Activated T-cell treated with anti-CD3 and anti-CD28 coated beads for 48 hours (primary cell): ENCODE results near the gene AK5.

ENCODE experiments used
- DNase-seq: peaks from one replicate; pipeline ENCODE4 v3.0.0-alpha.2; 2020; ENCODE audit warnings: low read depth

Gene AK5

DNA sequence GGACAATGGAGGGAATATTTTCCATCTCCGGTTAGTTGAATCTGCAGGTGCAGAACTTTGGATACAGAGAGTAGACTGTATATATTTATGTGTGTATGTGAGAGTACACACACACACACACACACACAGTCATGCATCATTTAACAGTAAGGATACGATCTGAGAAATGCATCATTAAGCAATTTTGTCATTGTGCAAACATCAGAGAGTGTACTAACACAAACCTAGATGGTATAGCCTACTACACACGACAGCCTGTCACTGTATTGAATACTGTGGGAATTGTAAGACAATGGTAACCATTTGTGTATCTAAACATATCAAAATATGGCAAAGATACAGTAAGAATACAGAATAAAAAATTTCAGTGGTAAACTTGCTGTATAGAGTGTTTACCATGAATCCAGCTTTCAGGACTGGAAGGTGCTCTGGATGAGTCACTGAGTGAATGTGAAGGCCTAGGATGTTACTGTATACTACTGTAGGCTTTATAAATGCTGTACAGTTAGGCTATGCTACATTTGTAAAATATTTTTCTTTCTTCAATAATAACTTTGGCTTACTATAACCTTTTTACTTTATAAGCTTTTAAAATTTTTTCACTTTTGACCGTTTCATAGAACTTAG, 262.1 kb downstream of the AK5 start:
- DNase-seq = no peak

DNA sequence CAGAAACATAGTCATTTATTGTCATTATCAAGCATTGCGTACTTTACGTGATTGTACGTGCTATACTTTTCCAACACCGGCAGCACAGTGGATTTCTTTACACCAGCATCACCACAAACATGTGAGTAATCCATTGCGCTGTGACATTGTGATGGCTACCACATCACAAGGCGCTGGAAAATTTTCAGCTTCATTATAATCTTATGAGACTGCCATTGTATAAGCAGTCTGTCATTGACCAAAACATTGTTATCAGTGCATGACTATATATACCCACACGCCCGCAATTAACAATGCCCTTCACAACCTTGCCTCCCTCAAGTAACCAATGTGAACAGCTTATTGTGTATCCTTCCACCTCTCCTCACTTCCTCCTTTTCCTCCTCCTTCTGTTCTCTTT, 263.0 kb downstream of the AK5 start:
- DNase-seq = no peak

DNA sequence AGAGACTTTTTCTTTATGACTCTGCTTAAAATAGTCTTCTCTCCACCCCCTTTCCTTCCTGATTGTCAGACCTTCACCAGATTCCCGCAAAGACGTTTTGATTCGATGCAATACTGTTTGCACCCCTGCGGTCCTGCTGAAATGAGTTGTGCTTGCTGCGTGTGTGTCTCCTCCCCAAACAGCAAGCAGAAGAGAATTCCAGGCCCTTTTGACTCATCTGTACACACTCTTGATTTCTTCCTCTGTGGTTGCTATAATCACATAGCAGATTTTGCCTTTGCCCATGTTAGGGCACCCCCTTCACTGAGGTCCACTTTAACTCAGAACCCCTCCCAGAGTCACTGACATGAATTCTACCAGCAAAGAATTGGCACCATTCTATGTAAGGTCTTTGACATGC, 264.2 kb downstream of the AK5 start:
- DNase-seq = no peak

DNA sequence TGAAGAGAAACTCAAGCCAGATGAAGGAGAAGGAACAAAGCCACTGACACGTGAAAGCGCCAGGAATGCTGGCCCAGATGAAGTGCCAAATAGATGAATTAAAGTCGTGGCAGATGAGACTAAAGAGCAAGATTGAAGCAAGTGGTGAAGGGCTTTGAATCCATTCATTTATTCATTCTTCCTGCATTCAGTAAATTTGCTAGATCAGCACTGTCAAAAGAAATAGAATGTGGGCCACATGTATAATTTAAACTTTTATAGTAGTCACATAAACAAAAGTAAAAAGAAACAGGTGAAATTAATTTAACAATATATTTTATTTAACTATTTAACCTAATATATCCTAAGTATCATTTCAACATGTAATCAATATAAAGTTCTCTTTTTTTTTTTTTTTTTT, 265.1 kb downstream of the AK5 start:
- DNase-seq = no peak

DNA sequence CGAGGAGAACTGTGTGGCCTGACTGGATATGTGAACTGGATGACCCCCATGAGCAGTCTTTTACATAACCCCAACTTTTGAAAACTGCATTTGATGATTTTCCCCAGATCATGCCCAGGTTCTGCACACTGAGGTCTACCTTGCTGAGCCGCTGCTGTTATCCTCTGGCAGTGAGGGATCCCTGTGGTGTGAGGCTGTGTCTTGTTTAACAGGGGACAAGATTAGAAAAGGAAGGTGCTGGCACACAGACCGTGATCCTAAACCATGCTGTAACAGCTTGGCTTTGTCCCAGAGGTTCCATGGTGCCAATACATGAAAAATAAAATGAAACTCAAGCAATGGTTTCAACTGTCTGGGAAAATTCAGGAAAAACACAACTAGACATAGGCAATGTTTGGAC, 266.5 kb downstream of the AK5 start:
- DNase-seq = no peak

DNA sequence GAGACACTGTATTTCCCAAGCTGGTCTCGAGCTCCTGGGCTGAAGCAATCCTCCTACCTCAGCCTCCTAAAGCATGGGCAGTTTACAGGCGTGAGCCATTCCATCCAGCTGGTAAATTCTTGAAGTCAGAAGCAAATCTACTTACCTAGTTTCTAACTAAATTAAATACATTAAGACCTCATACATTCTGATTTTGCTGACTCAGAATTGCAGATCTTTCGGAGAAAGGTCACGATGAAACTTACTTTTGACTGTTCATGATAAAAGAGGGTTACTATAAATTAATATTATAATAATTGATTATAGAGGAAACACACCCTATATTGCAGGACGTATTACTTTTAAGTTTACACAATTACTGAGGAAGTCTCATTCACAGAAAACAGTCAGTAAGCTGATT, 268.3 kb downstream of the AK5 start:
- no peak for DNase-seq

DNA sequence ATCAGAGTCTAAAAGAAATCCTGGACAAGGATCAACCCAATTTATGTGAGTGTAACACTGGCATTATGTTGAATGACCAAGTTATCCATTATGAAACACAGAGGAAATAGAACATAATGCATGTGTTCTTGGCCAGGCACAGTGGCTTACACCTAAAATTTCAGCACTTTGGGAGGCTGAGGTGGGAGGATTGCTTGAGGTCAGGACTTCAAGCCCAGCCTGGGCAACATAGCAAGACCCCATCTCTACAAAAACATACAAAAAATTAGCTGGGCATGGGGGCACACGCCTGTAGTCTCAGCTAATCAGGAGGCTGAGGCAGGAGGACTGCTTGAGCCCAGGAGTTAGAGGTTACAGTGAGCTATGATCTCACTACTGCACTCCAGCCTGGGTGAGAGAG, 270.8 kb downstream of the AK5 start:
- no peak for DNase-seq

DNA sequence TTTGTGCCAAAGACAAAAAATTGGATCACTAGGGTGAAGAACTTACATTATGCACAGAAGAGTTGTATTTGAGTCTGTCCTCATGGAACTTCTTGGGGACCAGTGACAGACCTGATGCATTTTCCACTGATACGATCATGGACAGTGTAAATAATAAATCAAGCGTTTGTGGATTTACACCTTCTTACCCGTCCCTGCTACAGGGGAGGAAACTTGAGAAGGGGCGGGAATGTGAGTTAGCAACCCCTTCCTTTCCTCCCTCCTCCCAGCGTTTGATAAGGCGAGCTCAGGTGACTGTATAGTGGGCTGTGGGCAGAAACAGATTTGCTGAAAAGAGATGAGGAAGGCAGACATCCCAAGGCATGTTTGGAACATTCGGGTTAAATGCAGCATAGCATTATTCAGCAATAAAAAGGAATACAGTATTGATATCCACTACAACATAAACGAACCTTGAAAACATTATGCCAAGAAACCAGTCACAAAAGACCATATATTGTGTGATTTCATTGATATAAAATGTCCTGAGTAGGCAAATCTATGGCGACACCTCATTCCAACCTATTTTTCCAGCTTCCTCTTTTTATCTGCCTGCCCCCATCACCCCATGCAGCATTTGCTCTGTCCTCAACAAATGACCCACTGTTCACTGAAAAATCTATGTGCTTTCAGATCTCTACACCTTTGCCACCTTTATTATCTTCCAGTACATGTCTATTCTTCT, 271.9 kb downstream of the AK5 start:
- DNase-seq = no peak

DNA sequence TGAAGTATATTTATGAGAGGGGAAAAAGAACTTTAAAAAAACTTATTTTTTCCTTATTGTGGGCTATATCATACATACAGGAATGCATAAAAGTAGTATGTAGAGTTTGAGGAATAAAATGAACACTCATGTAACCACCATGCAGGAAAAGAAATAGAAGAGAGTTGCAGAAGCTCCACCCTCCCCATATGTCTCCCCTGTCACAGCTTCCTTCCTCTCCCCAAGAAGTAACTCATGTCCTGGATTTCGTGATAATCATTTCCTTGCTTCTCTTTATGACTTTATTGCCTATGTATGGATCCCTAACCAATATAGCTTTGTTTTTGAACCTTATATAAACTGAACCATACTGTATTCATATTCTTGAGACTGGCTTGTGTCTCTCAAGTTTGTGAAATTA, 274.2 kb downstream of the AK5 start:
- no peak for DNase-seq

DNA sequence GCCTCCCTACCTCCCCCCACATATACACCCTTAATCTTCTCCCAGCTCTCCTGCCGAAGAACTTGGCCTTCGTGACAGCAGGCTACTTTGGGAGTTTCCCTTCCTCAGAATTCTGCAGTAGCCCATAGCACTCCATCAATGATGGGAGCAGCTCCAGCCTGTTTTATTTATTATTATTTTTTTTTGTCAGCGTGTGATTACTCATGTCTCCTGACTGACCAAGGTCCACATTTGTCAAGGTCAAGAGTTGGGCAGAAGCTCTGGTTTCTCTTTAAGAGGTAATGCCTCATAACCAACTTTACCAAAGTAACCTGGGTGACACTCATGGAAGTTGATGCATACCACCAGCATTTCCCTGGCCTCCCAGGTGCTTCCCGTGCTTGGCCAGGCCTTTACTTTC, 275.2 kb downstream of the AK5 start:
- DNase-seq = no peak

DNA sequence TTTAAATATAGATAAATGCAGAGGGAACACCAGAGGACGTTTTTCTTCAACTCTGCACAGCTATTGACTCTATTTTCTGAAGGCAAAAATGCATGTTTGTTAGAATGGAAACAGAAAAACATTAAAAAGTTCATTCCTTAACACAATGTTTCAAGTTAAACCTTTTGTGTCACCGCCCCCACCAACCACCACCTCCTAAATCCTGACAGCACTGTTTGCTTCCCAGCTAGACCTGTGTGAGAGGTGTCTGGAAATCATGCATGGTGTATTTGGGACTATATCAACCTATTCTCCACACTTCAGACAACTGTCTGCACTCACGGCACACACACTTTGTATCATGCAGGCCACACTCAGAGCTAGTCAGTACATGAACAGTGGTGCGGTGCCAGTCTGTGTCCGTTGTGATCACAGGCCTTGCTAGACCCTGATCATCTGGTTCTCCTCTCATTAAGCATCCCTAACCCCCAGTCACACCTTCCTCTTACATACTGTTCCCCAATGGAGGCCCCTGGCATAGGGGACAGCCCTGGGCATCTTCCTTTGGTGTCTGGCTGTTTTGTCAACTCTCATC, 276.9 kb downstream of the AK5 start:
- DNase-seq = no peak

DNA sequence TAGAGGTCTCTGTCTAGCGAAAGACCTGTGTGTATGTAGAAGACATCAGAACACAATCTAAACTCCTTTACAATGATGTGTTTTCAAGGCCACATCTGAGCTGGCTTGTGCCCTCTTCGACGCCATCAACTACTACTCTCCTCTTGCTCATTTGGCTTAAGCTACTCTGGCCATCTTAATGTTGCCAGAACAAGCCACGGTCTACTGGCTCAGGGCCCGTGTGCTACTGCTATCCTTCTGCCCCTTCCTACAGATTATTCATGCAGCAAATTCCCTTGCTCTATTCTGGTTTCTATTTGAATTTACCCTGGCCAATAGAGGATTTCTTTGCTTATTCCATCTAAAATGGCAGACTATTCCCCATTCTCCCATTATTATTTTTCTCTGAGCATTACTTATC, 278.9 kb downstream of the AK5 start:
- DNase-seq = no peak

DNA sequence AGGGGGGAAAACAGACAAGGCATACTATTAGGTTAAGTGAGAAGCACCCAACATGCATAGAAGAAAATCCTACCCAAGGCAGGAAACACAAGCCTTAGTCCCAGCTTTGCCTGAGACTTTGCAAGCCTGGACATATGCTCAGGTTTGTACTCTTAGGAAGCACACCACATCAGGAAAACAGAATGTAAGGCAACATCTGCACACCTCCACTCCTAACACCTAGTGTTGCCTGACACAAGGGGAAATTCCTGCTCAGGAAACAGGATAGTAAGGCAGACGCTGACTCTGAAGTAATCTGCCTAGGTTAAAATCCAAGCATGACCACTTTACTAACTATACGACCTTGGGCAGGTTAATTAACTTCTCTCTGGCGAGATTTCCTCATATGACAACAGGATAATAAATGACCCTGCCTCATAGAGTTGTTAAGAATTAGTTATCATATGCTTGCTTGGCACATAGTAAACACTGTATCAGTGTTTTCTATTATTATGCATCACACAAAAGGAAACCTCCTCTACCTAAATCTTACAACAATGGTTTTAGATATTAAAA, 280.9 kb downstream of the AK5 start:
- DNase-seq = no peak

DNA sequence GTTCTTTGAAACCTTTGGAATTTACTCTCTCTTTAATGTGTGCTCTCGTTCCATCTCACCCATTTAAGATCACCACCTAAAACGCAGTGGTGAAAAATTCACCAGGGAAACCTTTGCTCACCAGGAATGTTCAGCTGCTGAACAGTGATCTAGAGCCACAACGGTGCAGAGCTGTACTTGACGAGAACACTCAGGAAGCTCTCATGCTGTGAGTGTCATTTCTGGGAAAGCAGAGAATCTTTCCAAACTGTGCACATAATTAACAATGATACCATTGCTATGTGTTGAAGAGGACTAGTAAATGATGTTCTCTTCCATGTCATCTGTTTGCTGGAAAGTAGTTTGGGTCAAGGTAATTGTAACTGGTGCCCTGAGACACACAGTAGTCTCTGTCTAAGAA, 283.5 kb downstream of the AK5 start:
- DNase-seq = no peak

DNA sequence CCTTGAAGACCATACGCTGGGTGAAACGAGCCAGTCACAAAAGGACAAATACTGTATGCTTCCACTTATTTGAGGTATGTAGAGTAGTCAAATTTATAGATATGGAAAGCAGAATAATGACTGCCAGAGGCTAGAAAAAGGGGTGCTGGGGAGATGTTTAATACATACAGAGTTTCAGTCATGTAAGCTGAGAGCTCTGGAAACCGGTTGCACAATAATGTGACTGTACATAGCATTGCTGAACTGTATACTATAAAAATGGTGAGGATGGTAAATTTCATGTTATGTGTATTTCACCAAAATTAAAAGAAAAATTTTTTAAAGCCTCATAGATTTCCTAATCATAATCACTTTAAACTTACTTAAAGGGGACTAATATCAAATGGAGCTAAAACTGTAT, 289.8 kb downstream of the AK5 start:
- no peak for DNase-seq

DNA sequence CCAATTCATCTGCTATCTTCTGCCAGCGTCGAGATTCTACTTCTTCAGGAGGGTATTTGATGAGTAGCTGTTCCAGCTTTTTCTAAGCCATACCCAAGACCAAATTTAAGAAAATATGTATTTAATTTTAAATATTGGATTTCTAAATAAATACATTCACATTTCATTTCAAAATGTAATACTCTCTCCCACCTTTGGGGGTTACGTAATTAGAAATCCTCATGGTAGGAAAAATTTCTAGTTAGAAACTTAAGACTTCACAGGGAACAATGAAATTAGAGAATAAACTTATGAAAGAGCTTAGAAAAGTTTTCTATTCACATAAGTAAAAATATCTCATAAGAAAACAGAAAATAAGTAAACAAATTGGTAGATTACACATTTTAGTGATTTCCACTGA, 297.7 kb downstream of the AK5 start:
- no peak for DNase-seq

DNA sequence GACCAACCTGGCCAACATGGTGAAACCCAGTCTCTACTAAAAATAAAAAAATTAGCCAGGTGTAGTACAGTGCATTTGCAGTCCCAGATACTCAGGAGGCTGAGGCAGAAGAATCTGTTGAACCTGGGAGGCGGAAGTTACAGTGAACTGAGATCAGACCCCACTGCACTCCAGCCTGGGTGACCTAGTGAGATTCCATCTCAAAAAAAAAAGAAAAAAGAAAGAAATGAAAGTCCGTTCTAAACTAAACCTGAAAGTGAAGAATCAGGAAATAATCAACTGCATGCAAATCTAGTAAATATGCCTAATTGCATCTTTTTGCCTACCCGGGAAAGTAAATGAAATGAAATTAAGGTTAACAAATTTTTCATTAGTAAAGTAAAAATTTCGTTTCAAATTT, 301.1 kb downstream of the AK5 start:
- DNase-seq = no peak

DNA sequence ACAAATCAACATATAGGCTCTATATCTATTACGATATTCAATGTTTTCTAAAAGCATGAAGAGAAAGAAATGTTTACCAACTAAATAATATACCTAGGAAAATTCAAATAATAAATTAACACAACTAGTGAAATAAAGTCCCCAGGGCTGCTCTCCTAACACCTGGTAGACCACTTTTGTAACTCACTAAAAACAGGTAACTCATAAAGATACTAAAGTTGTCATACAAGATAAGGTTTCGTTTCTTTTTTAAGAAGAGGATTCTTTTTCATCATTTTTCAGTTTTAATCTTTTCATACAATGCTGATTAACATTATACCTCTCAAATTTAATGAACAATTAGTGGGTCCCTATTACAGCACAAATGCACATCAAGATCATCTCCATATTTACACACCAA, 301.7 kb downstream of the AK5 start:
- no peak for DNase-seq

DNA sequence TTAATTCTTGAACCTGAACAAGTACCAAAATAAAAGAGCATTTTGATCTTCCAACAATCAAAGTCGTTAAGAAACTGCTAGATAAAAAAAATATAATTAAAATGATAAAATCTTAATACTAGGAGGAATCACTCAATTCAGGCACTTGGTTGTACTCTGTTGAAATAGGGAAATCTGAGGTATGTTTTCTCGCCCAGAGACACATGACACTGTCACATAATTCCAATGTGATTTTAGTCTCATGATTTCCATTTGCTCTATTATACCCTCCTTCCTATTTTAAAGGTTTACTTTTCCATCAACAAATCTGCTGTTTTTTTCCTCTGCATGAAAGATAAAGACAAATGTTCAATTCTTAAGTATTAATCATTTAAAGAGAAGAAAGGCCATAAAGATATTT, 303.1 kb downstream of the AK5 start:
- no peak for DNase-seq

DNA sequence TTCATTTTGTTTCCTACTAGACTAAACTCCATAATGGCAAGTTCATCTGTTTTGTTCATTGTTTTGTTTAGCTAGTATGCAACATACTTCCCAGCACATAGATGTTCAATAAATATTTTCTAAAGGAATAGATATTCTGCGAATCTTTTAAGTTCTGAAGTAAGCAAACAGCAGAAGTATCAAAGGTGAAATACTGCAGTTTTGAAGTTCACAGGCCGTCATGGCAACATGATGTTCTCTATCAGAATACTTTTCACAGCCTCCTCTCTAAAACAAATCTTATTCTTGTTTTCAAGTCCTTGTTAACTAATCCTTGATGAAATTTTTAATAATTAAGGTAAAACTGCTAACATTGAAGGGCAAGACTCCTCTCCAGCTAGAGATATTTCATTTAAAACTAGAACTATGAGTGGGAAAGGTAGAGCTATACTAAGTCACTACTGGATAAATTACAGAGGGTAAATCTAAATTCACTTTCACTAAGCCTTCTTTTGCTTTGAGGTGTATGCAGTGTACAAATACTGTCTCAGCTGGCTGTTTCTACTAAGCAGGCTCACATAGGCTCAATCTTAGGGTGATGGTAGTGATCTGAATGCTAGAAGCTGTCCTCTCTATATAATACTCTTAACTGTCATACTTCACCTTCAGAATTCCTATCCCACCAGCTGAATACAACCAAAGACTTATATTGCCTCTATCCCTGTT, 303.9 kb downstream of the AK5 start:
- DNase-seq = no peak

DNA sequence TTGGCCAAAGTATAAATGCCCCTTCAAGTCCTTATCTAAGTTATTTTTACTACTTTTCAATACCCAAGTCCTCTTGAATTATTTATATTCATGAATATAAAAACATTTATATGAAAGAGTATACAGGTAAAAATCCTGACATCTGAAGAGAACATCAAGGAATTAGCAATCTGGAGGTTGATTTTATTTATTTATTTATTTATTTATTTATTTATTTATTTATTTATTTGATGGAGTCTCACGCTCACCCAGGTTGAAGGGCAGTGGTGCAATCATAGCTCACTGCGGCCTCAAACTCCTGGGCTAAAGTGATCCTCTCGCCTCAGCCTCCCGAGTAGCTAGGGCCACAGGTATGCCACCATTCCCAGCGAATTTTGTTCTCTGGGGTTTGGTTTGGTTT, 307.4 kb downstream of the AK5 start:
- no peak for DNase-seq

DNA sequence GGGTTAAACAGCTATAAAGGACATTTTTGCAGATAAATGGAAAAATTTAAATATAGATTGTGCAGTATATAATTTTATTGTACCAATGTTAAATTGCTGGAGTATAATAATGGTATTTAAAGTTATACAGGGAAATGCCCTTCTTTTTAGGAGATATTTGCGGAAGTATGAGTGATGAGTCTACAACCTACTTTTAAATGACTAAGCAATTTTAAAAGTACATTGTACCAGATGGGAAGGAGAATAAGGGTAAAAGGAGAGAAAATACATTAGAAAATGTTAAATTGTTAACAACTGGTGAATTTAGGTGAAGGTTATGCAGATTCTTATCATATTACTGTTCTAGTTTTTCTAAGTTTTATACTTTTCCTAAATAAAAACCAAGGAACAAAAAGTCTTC, 308.8 kb downstream of the AK5 start:
- no peak for DNase-seq

DNA sequence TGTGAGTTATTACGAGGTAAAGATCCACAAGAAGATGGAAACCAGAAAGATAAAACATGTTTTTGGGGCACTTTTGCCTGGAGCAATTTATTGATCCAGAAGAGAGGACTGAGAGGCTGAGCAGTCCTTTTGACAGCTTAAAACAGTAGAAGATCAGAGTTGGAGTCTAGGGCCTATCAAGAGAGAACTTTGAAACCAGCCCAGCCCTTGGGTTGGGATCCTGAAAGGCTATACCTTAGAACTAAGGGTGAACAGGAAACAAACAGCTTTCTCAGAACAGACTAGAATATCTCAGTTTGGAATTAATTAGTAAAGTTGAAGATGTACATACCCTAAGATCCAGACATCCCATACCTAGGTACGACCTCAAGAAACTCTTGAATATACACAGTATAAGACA, 311.1 kb downstream of the AK5 start:
- no peak for DNase-seq
